ENCODE measurements around the gene C1QTNF7. TPM values are rescaled to one million over a fixed set of nuclear protein-coding genes. Genes with fewer than 3 reads are reported as not detected.
A peak's percentile ranks its signal among the peaks of the same experiment; 100 is the strongest.

The C1QTNF7 gene
- total and polyA plus RNA-seq, 2 of the 13 experiments (the other 11 are each of a cell fraction or from before 2014, with no cell fraction given) = not detected

GRCh38 chr4:15479089-15479912 lies 51.5 kb downstream of the C1QTNF7 start (continued):
- TF ChIP-seq DMTF1 (CRISPR knock-in tag; IDR thresholded peaks at IDR 0.05) = no peak
- TF ChIP-seq ZNF574 (CRISPR knock-in tag; IDR thresholded peaks at IDR 0.05) = 0 out of 2 replicates have a peak, but pooled peaks have one; percentile 41
- 0 out of 2 replicates have a peak, but pooled peaks have one; percentile 31 for TF ChIP-seq ZNF704 (CRISPR knock-in tag; IDR thresholded peaks at IDR 0.05; ENCODE audit: borderline replicate concordance)
- TF ChIP-seq TBL1XR1 (IDR thresholded peaks at IDR 0.05; ENCODE audit: borderline replicate concordance, low read length, partially characterized antibody) = no peak
- no peak for TF ChIP-seq CSRNP2 (CRISPR knock-in tag; conservative IDR thresholded peaks at IDR 0.05; ENCODE audit: low read depth)
- TF ChIP-seq ZNF446 (CRISPR knock-in tag; IDR thresholded peaks at IDR 0.05) = no peak
- TF ChIP-seq NAIF1 (CRISPR knock-in tag; IDR thresholded peaks at IDR 0.05; ENCODE audit: borderline replicate concordance) = no peak
- no peak for TF ChIP-seq ZNF549 (CRISPR knock-in tag; IDR thresholded peaks at IDR 0.05)
- TF ChIP-seq ZNF451 (CRISPR knock-in tag; IDR thresholded peaks at IDR 0.05) = no peak
- 0 out of 2 replicates have a peak, but pooled peaks have one; percentile 37 for TF ChIP-seq BRD4 (CRISPR knock-in tag; IDR thresholded peaks at IDR 0.05)
- TF ChIP-seq ZNF7 (CRISPR knock-in tag; IDR thresholded peaks at IDR 0.05) = no peak
- TF ChIP-seq NFAT5 (CRISPR knock-in tag; IDR thresholded peaks at IDR 0.05) = no peak
- TF ChIP-seq ATF7 (IDR thresholded peaks at IDR 0.05) = no peak
- TF ChIP-seq ATF7 (CRISPR knock-in tag; IDR thresholded peaks at IDR 0.05) = no peak
